DMS114 treated with DMSO at 0.1 percent for 48 hours (cell line): ENCODE data around the gene SNTG2.
"Not testable (repeated sequence)": the region's sequence is repeated elsewhere in the genome, so short reads cannot be mapped to it uniquely, and the experiment has no call there.

ENCODE experiments used
- DNase-seq: peaks from one replicate; lab custom pipeline; 2025; ENCODE audit not compliant: unreplicated experiment; lab: John Stamatoyannopoulos, UW

The SNTG2 gene

DNA sequence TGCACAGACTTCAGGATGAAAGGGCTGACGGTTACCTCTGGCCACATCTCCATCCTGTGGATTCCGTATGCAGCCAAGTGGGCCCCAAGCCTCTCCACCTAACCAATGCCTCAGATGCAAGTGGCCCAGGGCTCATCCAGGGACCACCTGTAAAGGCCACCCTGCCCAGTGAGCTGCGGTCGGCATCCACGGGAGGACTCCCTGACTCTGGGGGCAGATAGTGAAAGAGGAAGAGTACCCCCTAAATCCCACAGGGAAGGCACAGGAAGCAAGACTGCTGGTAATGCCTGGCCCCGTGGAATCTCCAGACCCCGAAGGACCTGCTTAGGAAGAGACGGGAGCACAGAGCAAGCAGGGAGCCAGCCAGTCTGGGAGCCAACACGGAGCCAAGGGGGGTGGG is 451.4 kb downstream of the SNTG2 start:
- DNase-seq = no peak

GRCh38 chr2:1403565-1403964 is 452.9 kb downstream of the SNTG2 start:
- DNase-seq = no peak

- DNase-seq = no peak
Observed at GRCh38 chr2:1405124-1405523, 454.5 kb downstream of the SNTG2 start.

DNA sequence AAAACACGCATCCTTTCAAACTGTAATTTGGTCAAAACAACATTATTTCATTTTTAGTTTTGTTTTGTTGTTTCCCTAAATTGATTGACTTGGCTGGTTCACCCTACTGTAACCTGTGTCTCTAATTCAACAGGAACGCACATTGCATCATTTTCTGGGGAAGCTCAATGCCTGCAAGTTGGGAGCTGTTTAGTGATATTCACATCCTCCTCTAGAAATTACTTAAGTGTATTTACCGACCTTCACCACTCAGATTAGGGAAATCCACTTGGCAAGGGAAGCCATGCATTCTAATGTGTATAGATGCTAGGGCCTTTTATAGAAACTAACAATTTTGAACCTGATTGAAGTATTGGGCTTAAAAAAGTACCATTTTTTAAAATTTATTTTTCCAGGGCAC is 455.3 kb downstream of the SNTG2 start:
- no peak for DNase-seq

DNA sequence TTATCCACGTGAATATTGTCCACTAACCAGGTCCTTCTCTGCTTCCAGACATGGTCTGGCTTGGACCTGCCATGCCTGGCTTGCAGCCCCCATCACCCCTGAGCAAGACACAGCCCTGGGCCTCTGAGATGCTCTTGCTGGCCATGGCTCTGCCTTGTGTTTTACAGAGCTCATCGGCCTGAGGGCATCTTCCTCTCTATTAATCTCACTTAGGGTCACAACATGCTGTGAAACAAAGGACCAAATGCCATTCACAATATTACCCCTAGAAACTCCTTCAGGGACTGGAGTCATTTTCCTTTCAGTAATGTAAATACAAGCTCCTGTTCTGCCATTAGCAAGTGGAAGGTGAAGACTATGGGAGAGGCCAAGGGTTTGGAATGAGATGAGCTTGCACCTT is 455.8 kb downstream of the SNTG2 start:
- no peak for DNase-seq

GRCh38 chr2:1407950-1408675 is 457.5 kb downstream of the SNTG2 start:
- DNase-seq = no peak

GRCh38 chr2:1413156-1413710 is 462.6 kb downstream of the SNTG2 start, which contains the start of gene TPO:
TPO (plus strand) TSS chr2:1413463; CDS start chr2:1414409, 946 bp downstream.
- no peak for DNase-seq

DNA sequence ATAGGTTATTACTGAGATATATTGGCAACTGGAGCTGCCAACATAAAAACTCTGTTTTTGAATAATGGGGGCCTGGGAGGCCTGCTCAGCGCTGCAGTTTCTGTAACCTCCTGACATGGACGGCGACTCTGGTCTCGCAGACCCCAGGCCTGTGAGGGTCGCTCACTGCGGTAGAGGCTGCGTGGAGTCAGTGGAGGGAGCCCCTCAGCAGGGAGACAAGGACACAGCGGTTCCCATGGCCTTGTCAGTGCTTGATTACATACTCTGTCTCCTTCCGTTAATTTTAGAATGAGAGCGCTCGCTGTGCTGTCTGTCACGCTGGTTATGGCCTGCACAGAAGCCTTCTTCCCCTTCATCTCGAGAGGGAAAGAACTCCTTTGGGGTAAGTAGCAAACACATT is 463.5 kb downstream of the SNTG2 start:
- no peak for DNase-seq

GRCh38 chr2:1414901-1415300 is 464.3 kb downstream of the SNTG2 start:
- DNase-seq = not testable (repeated sequence)

DNA sequence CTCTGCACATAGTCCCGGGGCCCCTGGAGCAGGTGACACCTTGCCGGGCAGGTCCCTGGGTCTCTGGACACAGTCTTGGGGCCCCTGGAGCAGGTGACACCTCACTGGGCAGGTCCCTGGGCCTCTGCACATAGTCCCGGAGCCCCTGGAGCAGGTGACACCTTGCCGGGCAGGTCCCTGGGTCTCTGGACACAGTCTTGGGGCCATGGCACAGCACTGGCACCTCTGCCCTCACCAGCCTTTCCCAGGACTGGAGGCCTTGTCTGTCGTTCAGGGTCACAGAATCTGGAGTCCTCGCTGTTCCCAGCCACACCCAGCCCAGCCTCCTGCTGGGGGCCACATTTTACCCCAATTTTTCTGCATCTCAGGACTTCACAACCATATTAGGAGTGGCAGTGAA is 464.9 kb downstream of the SNTG2 start:
- no peak for DNase-seq
